ENCODE data around the gene TMED10.
"Not testable (repeated sequence)": the region's sequence is repeated elsewhere in the genome, so short reads cannot be mapped to it uniquely, and the experiment has no call there.

Gene TMED10

DNA sequence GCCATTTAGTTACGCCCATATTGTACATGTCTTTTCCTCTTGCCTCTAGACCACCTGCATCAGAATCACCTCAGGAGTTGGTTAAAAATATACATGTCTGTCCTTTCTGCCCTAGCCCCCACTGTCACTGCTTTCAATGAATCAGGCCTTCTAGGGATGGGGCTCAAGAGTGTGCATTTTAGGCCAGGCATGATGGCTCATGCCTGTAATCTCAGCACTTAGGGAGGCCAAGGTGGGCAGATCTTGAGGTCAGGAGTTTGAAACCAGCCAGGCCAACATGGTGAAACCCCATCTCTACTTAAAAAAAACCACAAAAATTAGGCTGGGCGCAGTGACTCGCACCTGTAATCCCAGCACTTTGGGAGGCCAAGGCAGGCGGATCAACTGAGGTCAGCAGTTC, 13.6 kb upstream of the TMED10 start:
- DNase-seq: no peak

DNA sequence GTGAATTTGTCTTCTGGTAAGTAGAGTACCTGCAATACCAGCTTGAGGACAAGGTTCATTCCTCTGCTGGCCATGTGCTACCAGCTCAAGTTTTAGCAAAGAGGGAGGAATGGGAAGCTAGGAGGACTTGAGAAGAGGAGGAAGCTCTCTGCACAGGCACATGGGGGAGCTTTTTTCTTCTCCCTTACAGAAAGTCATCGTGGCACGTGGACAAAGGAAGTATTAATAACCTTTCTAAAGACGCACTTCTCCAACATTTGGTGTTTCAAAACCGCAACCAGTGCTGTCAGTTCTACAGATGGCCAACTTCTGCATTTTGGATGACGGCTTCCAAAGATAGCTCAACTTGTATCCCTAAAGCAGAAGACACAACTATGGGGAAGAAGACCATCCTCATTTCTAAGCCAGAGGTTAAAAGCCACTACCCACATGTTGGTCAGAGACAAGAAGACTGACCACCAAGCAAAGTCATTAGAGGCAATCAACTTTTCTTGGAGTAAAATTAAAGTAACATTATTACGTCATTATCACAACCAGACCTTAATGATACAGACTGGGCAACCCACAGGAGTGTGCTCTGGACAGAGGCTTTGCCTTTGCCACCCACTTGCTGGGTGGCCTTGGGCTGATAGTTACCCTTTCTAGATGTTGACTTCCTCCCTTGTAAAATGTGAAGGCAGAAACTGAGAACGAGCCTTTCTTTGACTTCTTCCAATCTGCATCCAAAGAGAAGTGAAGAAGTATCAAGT, 12.3 kb upstream of the TMED10 start:
- no peak for DNase-seq

- no peak for DNase-seq
These were observed 11.7 kb upstream of the TMED10 start for GRCh38 chr14:75188086-75188485.

DNA sequence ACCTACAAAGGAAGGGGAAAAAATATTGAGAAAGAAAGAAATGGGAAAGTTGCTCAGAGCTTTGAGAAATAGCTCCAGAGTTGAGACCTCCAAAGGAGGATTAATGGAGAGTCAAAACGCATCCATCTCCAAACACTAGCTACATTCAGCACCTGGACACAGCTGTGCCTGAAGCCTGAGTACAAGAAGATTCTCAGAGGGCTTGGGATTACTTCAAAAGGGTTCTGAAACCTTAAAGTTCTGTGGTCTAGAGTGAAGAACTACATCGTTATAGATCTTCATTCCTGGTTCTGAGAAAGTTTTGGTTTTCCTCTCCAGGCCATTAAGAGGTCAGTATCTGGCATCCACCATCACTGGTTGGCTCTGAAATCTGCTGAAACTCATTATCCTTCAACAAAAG, 10.5 kb upstream of the TMED10 start:
- DNase-seq: no peak

DNA sequence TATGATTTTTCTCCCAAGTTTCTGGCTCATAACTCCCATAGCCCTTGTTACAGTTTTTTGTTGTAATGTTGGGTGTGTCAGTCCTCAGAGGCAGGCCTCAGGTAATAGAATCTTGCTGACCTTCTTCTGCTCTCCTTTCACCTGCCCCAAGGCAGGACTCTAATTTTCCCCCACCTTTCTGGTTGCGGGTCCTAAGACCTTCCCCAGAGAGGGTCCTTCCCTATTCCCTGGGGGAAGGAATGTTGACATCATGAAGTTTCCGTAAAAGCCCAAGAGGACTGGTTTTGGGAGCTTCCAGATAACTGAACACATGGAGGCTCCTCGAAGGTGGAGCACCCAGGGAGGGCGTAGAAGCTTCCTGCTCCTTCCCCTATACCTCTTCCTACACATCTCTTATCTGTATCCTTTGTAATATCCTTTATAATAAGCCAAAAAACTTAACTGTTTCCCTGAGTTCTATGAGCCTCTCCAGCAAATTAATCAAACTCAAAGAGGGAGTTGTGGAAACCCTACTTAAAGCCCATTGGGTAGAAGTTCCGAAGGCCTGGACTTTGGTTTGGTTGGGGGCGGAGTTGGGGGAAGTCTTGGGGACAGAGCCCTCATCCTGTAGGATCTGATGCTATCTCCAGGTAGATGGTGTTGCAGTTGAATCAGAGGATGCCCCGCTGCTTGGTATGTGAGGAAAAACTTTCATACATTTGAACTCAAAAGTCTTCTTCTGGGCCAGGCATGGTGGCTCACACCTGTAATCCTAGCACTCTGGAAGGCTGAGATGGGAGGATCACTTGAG, 9.0 kb upstream of the TMED10 start:
- no peak for DNase-seq

- no peak for DNase-seq
These were observed 8.1 kb upstream of the TMED10 start for GRCh38 chr14:75184492-75184891.

- DNase-seq: no peak
These were observed 7.6 kb upstream of the TMED10 start for GRCh38 chr14:75184039-75184438.

DNA sequence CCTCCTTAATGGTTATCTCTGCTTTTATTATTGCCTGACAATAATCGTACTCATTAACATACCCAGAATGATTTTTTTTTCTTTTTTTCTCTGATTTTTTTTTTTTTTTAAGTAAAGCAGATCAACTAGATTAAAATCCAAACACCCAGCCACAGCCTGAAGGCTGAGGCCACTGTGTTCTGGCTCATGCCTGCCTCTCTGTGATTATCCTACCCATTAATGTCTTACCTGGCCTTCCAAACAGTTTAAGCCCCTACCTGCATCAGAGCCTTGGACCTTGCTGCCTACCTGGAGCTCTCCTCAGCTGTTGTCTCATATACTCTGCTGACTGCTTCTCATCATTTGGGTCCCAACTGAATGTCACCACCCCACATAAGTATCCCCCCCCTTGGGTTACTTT, 6.8 kb upstream of the TMED10 start:
- DNase-seq: no peak

DNA sequence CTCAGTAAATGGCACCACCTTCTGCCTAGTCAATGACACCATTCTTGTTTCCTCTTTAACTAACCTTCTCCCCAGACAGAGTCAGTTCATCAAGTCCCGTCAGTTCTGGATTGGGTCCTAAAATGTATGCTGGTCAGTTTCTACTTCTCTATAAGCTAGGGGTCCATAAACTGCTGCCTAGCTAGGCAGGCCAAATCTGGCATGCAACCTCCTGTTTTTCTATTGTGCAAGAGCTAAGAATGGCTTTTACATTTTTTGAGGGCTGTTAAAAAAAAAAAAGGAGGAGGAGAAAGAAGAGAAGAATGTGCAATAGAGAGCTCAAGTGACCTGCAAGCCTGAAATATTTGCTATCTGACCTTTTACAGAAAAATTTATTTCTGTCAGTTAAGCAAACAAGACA, 6.4 kb upstream of the TMED10 start:
- DNase-seq: no peak

GRCh38 chr14:75182163-75182562, 5.8 kb upstream of the TMED10 start:
- DNase-seq: not testable (repeated sequence)

DNA sequence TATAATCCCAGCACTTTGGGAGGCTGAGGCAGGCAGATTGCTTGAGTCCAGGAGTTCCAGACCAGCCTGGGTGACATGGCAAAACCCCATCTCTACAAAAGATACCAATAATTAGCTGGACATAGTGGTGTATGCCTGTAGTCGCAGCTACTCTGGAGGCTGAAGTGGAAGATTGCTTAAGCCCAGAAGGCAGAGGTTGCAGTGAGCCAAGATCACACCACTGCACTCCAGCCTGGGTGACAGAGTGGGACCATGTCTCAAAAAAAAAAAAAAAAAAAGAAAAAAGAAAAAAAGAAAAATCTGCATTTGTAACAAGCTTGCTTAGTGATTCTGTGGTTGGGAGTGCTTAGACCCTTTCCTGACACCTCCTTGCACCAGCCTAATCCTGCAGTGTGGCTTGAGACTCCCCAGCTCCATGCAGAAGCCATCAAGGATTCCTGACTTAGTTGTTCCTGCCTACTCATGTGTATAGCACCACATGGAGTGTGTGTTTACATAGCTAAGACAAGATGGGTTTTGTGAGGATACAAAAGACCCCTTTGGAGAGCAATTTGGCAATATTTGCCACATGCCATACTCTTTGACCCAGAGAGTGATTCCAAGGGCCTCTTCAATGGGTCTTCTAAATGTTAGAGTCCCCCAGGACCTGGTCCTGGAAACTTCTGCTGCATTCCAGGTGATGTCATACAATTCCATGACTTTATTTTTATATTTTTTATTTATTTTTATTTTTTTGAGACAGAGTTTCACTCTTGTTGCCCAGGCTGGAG, 5.1 kb upstream of the TMED10 start:
- no peak for DNase-seq

DNA sequence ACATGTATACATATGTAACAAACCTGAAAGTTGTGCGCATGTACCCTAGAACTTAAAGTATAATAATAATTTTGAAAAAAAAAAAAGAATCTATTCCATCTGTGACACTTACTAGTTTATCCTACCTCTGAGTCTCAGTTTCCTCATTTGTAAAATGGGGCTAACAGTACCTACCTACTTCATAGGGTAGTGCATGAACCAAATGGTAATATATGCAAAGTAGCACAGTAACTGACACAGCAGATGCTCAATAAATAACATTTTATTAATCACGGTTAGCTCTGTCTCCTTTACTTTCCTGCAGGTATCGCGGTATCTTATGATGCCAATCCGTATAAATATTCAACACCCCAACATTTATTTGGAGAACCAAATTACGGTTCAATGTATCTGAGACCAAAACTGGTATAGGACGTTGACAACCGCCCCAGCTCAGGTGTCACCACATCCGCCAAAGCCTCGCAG, 703 bp downstream of the TMED10 start:
- DNase-seq: no peak

- no peak for DNase-seq
These were observed 2.3 kb downstream of the TMED10 start for GRCh38 chr14:75174066-75174465.

- no peak for DNase-seq
These were observed 5.6 kb downstream of the TMED10 start for GRCh38 chr14:75170772-75171171.

DNA sequence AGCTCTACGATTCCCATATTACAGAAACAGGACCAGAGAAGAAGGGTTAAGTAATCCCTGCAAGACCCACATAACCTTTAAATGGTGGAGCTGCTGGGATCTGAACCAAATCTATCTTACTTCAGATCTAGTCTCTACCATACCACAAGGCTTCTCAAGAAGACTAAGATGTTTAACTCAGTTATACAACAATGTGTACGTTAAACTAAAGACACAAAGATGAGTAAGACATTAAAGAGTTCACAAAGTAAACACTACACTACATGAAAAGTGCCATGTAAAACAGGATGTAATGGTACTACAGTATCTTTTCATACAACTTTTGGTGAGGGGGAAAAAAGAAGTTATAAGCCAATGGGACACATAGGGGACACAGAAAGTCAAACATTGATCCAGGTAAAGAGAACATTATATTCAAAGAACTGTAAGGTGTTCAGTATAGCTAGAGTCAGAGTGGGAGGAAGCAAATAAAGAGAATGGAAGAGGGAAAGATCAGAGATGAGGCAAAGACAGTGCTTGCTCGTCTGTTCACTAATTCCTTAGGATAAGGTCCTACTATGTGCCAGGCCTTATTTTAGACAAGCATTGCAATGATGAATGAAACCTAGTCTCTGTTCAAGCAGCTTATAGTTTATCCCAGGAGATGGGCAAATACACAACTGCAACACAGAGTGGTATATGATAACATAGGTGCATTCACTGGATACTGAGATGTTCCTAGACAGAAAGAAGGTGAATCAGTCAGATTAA, 7.7 kb downstream of the TMED10 start:
- DNase-seq: no peak

DNA sequence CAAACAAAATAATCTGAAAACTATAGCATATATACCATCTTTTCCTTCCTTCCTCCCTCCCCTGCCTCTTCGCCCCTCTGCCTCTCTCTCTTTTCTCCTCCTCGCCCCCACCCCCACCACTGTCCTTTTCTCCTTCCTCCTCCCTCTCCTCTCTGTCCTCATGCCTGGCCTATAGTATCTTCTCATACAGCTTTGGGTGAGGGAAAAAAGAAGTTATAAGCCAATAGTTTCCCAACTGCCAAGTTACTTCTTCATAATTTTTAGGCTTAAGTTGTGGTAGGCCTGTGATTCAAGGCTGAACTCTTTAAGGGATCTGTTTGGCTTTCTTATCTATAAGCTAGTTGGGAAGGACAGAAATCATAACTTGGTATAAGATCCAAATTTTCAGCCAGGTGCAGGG, 9.1 kb downstream of the TMED10 start:
- no peak for DNase-seq

DNA sequence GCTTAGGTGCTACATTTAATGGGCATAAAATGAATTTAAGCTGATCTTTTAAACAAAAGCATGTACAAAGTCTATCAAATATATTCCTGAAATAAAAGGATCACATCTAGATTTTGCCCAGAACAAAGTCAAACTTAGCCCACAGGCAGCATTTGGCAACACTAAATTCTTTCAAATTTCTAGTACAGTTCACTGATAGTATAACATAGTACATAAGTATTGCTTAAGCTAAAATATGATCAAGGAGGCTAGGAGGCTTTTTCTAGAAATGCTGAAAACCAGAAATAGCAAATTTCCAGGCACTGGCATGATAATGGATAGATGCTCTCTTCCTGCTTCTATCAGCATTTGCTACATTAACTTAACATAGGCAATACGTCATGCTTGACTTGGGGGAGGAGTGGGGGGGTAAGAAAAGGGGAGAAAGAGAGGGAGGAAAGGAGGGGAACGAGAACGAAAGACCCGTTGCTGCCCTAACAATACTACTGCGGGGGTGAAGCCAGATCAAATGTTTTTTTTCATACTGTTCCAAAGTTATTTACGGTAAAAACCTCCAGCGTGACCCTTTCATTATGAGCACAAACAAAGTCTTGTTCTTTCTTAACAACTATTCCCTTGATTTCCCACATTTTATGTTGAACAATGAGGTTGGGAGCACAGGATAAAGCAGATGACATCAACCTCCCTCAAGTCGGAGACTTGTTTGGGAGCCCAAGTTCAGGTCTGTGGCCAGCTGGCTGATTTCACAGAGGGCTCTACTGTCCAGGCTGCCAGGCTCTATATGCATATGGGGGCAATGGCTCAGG, 10.6 kb downstream of the TMED10 start:
- DNase-seq: no peak

GRCh38 chr14:75164809-75165208, 11.6 kb downstream of the TMED10 start:
- no peak for DNase-seq

- DNase-seq: no peak
These were observed 12.7 kb downstream of the TMED10 start for GRCh38 chr14:75163677-75164076.

DNA sequence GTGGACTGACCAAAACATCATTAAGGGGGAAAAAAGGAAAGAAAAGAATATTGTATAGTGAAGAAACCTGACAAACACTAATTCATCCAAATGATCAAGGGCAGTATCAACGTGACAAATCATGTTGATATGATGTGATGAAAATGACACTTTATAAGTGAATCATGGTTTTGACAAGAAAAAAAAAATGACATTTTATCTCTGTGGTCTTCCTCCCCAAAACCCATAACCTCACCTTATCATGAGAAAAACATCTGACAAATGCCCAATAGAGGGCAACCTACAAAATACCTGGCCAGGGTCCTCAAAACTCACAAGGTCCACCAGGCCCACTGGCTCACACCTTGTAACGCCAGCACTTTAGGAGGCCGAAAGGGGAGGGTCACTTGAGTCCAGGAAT, 13.8 kb downstream of the TMED10 start:
- no peak for DNase-seq

DNA sequence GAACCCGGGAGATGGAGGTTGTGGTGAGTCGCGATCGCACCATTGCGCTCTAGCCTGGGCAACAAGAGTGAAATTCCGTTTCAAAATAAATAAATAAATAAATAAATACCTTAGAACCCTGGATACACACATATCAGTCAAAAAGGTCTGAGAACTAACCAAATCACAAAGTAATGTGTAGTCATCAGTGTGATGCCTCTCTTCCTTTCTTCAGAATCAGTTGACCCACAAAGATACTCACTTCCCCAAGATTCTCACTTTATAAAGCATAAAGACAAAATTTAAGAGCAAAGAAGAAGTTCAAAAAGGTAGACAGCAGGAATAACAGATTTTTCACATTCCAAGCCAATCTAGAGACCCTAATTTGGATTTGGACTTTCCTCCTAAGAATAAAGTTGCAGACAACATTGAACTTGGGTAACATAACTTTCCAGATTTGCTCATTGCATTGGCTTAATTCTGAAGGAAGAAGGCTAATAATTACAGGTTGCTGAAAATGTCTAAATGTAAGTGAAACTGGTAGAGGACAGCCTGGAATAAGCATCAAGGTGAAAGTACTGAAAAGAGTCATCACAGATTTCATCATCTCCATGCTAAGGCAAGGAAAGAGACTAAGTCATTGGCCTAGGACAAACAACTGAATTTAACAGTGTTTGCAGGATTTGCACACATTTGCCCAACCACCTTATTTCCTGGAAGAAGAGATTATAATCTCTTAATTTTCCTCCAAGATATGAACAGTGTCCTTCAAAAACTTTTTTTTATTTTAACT, 17.4 kb downstream of the TMED10 start:
- no peak for DNase-seq

Data from NCI-H2081 (cell line).